DOHH2 (cell line): ENCODE measurements around the gene TMEM38A.
A peak's percentile ranks its signal among the peaks of the same experiment; 100 is the strongest.

ENCODE experiments used
- EZH2phosphoT487 ChIP-seq: fragments of 200-600 bp; sonication (generic); IDR thresholded peaks from 2 replicates; pipeline ENCODE4 v1.6.1; 2017; ENCODE audit warnings: borderline replicate concordance, mild to moderate bottlenecking, antibody characterized with exemption, low read length, moderate library complexity, mixed read lengths
- TF ChIP-seq, protein P1 (sequence below): fragments of 200-600 bp; sonication (generic); IDR thresholded peaks from one replicate; pipeline ENCODE4 v1.5.1; 2014; ENCODE audit warnings: antibody characterized with exemption, mild to moderate bottlenecking, low read depth, low read length; ENCODE audit not compliant: poor library complexity, severe bottlenecking

GRCh38 chr19:16659832-16660708, 869 bp upstream of the TMEM38A start, which contains the start of gene SMIM7:
- TF ChIP-seq, protein P1, sequence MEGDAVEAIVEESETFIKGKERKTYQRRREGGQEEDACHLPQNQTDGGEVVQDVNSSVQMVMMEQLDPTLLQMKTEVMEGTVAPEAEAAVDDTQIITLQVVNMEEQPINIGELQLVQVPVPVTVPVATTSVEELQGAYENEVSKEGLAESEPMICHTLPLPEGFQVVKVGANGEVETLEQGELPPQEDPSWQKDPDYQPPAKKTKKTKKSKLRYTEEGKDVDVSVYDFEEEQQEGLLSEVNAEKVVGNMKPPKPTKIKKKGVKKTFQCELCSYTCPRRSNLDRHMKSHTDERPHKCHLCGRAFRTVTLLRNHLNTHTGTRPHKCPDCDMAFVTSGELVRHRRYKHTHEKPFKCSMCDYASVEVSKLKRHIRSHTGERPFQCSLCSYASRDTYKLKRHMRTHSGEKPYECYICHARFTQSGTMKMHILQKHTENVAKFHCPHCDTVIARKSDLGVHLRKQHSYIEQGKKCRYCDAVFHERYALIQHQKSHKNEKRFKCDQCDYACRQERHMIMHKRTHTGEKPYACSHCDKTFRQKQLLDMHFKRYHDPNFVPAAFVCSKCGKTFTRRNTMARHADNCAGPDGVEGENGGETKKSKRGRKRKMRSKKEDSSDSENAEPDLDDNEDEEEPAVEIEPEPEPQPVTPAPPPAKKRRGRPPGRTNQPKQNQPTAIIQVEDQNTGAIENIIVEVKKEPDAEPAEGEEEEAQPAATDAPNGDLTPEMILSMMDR = peak; percentile 49
- no peak for TF ChIP-seq EZH2phosphoT487
